Uterus (tissue), 4 donors: ENCODE results near the gene CMTM2. TPM values are rescaled to one million over a fixed set of nuclear protein-coding genes. Genes with fewer than 3 reads are reported as not detected.
A peak's percentile ranks its signal among the peaks of the same experiment; 100 is the strongest.

ENCODE experiments used
- DNase-seq, 2 donors: peaks; one replicate each; pipeline ENCODE4 v3.0.0-alpha.2; 2019 to 2020
- H3K27ac ChIP-seq, 2 donors: fragments of 200-600 bp; sonication (generic); 1 replicate in 1 of 2; 2 replicates in 1 of 2; pipeline ENCODE4 v1.5.1; 2016 to 2018
- H3K27me3 ChIP-seq, 2 donors: fragments of 200-600 bp; sonication (generic); one replicate each; pipeline ENCODE4 v1.5.1; 2018 to 2019; ENCODE audit warnings: control low read depth in 1 of 2
- H3K36me3 ChIP-seq, 2 donors: fragments of 200-600 bp; sonication (generic); one replicate each; pipeline ENCODE4 v1.5.1; 2019; ENCODE audit warnings: control low read depth in 1 of 2
- H3K4me1 ChIP-seq, 2 donors: fragments of 200-600 bp; sonication (generic); one replicate each; pipeline ENCODE4 v1.5.1; 2018 to 2019; ENCODE audit warnings: control low read depth in 1 of 2
- H3K4me3 ChIP-seq, 2 donors: fragments of 200-600 bp; sonication (generic); 1 replicate in 1 of 2; 2 replicates in 1 of 2; pipeline ENCODE4 v1.5.1; 2018 to 2019; ENCODE audit warnings: mild to moderate bottlenecking in 1 of 2
- H3K9me3 ChIP-seq, 2 donors: fragments of 200-600 bp; sonication (generic); one replicate each; pipeline ENCODE4 v1.5.1; 2019; ENCODE audit warnings: control low read depth in 1 of 2
- POLR2A ChIP-seq, 2 donors: fragments of 450-650 bp; IDR thresholded peaks; one replicate each; pipeline ENCODE4 v1.6.1; 2016; ENCODE audit warnings: antibody characterized with exemption in 2 of 2, mild to moderate bottlenecking in 1 of 2, moderate library complexity in 1 of 2
- intact Hi-C: fragments of 100-400 bp; cut with DNase I; formaldehyde crosslinking; loops from one replicate; pipeline ENCODE4 v1.15.1; 2023; ENCODE audit warnings: low total_unique reads
- total RNA-seq, 4 donors: library from RNA; depleted of rRNA in 3 of 4; stranded (reverse); fragments of >200 nt in 3 of 4; gene quantifications; one replicate each; pipeline versions ENCODE4 v1.1.0 to v1.2.4, GENCODE V29; 2014 to 2023
- TF ChIP-seq, protein P1 (sequence below), 4 experiments: fragments of 200-600 bp in 2 of 4; fragments of 450-650 bp in 2 of 4; sonication (generic) in 2 of 4; IDR thresholded peaks; one replicate each; pipeline ENCODE4 v1.5.1; 2016 to 2019; ENCODE audit warnings: antibody characterized with exemption in 4 of 4, mild to moderate bottlenecking in 2 of 4, moderate library complexity in 1 of 4
- donor health status: DM: yes; HTN: yes; CAD: no.

The CMTM2 gene
- total RNA-seq, 4 donors from 2014 or later: 1.2 TPM; not detected in 3

DNA sequence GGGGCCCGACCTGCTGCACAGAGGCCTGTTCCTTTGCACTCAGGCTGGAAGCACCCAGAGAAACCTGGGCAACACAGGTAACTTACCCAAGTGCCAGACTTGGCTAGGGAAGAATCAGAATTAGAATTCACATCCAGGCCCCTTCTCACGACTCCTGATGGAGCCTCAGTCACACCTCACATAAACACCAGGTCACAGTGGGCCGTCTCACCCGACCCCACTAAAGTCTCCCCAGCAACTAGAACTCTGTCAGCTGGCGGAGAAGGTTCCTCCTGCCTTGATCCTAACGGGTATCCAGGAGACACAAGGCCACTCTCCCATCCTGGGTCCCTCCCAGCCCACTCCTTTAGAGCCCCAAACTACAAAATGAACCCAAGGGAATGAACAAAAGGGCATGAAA is 35.7 kb upstream of the CMTM2 start:
- TF ChIP-seq POLR2A (IDR thresholded peaks at IDR 0.05): no peak
- TF ChIP-seq, protein P1, sequence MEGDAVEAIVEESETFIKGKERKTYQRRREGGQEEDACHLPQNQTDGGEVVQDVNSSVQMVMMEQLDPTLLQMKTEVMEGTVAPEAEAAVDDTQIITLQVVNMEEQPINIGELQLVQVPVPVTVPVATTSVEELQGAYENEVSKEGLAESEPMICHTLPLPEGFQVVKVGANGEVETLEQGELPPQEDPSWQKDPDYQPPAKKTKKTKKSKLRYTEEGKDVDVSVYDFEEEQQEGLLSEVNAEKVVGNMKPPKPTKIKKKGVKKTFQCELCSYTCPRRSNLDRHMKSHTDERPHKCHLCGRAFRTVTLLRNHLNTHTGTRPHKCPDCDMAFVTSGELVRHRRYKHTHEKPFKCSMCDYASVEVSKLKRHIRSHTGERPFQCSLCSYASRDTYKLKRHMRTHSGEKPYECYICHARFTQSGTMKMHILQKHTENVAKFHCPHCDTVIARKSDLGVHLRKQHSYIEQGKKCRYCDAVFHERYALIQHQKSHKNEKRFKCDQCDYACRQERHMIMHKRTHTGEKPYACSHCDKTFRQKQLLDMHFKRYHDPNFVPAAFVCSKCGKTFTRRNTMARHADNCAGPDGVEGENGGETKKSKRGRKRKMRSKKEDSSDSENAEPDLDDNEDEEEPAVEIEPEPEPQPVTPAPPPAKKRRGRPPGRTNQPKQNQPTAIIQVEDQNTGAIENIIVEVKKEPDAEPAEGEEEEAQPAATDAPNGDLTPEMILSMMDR (IDR thresholded peaks at IDR 0.05): no peak
- Histone ChIP-seq H3K27me3 (no peaks in the 10 kb centered on the region), H3K9me3 (no peaks in the 10 kb centered on the region), H3K36me3 (no peaks in the 10 kb centered on the region), H3K4me3 (no peak overlapping the region), H3K27ac (no peak overlapping the region), H3K4me1 (no peaks in the 10 kb centered on the region)
- DNase-seq: no peak
- intact Hi-C loops: no loop called here

DNA sequence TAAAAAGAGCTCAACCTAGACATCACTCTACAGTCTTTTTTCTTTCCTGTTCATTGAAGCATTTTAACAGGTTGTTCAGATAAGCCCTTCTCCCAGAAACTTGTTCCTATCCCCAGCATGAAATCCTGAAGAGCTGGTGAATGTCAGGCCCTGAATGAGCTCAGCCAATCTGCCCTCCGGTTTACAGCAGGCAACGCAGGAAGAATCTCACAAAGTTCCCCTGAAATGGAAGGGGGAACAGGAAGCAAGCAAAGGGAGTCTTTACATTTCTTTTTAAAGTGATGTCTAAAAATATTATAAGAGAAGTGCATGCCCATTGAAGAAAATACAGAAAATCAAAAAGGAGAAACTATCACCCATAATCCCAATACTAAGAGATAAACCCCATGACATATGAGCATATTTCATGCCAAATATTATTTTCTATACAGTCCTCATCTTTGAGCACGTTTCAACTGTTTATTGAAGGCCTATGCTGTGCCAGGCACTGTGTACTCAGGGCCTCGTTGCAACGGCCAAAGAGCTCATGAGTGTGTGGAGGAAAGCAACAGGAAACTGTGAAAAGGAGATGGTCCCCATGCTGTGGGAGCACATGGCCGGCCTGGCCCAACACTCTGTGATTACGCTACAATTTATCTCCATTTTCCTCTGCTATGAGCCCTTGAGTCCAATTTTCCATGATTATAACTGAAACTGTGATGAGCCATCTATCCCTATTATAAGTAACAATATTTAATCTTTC is 35.1 kb upstream of the CMTM2 start:
- H3K27me3 ChIP-seq: no peaks in the 10 kb centered on the region
- no peaks in the 10 kb centered on the region for H3K36me3 ChIP-seq
- no peak overlapping the region for H3K4me3 ChIP-seq
- H3K27ac ChIP-seq: no peak overlapping the region
- TF ChIP-seq POLR2A (IDR thresholded peaks at IDR 0.05): no peak
- TF ChIP-seq, protein P1 (IDR thresholded peaks at IDR 0.05): no peak
- no peak for DNase-seq
- intact Hi-C loops: no loop called here
- H3K4me1 ChIP-seq: no peaks in the 10 kb centered on the region
- H3K9me3 ChIP-seq: no peaks in the 10 kb centered on the region

DNA sequence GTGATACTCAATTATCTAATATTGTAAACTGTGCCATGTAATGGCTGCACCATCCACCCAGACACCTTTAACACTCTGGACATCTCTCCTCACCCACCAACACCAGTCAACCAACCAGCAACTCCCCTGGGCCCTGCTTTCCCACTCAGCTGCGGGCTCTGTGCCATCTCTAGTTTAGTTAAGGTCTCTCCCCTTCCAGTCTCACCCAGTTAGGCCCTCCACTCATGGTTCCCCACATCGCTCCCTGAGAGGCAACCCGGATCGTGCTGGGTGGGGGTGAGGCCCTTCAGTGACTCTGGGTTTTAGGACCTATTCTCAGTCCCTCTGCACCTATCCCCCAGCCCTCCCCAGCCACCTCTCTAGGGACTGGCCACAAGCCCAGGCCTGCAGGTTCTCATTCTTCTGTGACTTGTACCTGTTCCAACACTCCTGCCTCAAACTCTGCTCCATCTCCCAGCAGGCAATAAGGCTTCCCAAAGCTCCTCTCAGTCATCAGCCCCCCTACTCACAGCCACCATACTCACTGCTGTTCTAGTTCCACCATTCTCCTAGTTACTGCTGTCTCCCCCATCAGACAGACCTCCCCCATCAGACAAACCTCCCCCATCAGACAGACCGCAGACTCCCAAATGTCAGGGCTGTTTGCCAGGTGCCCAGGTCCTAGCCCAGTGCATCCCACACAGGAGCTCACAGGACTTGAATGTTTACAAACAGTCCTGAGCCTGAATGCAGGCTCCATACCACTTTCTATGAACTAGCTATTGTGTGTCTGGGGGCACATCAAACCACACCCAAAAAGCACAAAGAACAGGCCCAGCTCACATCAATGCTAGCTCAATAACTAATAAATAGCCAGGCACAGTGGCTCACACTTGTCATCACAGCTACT is 31.9 kb upstream of the CMTM2 start:
- no peaks in the 10 kb centered on the region for H3K36me3 ChIP-seq
- TF ChIP-seq POLR2A (IDR thresholded peaks at IDR 0.05): no peak
- TF ChIP-seq, protein P1 (IDR thresholded peaks at IDR 0.05): no peak

DNA sequence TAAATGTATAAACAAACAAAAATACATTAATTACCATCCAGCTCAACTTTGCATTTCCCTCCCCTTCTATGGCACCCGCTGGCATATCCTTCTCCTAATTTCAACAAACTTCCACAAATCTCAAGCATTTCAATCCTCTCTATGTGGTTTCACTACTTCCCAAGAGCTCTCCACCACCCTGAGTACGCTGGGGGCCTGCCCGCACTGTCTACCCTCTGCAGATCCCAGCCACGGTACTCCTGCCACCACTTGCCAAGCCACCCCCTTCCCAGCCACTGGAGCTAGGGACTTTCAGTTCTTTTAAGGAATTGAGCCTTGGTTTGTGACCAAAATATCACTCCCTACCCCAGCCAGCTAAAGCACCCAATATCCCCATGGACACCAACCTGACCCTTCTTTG is 31.2 kb upstream of the CMTM2 start:
- Histone ChIP-seq H3K27me3 (no peaks in the 10 kb centered on the region), H3K4me3 (no peak overlapping the region), H3K9me3 (no peaks in the 10 kb centered on the region), H3K36me3 (no peaks in the 10 kb centered on the region), H3K4me1 (no peaks in the 10 kb centered on the region), H3K27ac (peak overlapping the region; percentile 99)
- DNase-seq: no peak
- TF ChIP-seq, protein P1 (IDR thresholded peaks at IDR 0.05): no peak
- no peak for TF ChIP-seq POLR2A (IDR thresholded peaks at IDR 0.05)
- intact Hi-C loops: no loop called here

More for the DNA sequence above, 31.9 kb upstream of the CMTM2 start:
- no peak for DNase-seq
- Histone ChIP-seq H3K4me3 (no peak overlapping the region), H3K27ac (peak overlapping the region in 1 of 2 donors; percentile 99), H3K27me3 (no peaks in the 10 kb centered on the region), H3K9me3 (no peaks in the 10 kb centered on the region), H3K4me1 (no peaks in the 10 kb centered on the region)
- intact Hi-C loops: no loop called here

DNA sequence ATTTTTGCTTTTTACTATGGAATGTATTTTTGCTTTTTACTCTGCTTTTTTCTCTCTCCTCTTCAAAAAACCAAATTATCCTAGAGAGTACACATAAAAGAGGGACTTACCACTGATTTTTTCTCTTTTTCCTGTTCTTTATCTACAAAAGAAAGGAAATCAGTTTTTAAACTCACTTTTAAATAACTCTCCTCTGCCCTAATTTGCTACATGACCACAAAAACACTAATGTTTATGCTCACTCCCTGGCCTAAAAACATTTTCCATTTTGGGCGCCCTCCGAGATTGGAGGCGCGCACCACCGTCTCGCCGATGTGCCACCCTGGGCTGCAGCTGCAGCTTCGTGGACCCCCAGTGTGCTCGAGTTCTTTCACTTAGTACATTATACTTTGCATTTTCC is 30.4 kb upstream of the CMTM2 start:
- Histone ChIP-seq H3K4me1 (no peaks in the 10 kb centered on the region), H3K36me3 (no peaks in the 10 kb centered on the region), H3K9me3 (no peaks in the 10 kb centered on the region), H3K27ac (peak overlapping the region; percentile 99), H3K4me3 (peak overlapping the region; percentile 73 to 80), H3K27me3 (no peaks in the 10 kb centered on the region)
- no peak for DNase-seq
- intact Hi-C loops: no loop called here
- TF ChIP-seq, protein P1 (IDR thresholded peaks at IDR 0.05): no peak
- TF ChIP-seq POLR2A (IDR thresholded peaks at IDR 0.05): no peak
